HG02885 (cell line): Measurements from ENCODE around the gene MBD5.

Source experiments
- ATAC-seq: cut with Tn5 transposase; IDR thresholded peaks from one replicate; pipeline ENCODE4 v1.9.1; 2021; ENCODE audit warnings: mild to moderate bottlenecking; ENCODE audit not compliant: unreplicated experiment, poor library complexity

MBD5 gene

GRCh38 chr2:148022351-148022750 lies 1.5 kb downstream of the MBD5 start:
- ATAC-seq = no peak

DNA sequence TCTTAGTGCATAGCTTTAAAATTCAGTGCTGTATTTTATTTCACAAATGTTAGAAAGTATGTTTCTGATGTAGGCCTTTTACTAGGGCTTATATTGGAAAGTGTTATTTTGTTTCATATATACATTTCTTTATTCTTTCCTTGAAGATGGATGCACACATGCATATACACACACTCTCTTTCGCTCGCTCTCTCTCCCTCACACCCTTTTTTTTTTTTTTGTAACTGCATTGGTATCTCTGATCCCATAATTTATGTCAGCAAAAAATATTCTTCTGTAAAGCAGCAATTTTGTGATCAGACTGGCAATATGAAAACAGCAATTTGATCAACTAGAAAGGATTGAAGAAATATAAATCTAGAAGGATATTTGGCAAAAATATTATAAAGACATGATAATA lies 2.0 kb downstream of the MBD5 start:
- ATAC-seq = no peak

GRCh38 chr2:148023861-148024260 lies 3.0 kb downstream of the MBD5 start:
- peak; percentile 38 for ATAC-seq

DNA sequence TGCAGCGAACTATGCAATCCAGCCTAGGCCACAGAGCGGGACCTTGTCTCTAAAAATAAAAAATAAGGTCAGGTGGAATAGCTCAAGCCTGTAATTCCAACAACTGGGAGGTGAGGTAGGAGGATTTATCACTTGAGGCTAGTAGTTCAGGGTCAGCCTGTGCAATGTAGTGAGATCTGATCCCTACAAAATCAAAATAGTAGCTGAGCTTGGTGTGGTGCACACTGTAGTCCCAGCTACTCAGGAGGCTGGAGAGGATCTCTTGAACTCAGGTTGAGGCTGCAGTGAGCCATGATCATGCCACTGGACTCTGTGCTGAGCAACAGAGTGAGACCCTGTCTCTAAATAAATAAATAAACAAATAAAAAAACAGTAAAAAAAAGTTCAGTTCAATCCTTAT lies 5.7 kb downstream of the MBD5 start:
- no peak for ATAC-seq

DNA sequence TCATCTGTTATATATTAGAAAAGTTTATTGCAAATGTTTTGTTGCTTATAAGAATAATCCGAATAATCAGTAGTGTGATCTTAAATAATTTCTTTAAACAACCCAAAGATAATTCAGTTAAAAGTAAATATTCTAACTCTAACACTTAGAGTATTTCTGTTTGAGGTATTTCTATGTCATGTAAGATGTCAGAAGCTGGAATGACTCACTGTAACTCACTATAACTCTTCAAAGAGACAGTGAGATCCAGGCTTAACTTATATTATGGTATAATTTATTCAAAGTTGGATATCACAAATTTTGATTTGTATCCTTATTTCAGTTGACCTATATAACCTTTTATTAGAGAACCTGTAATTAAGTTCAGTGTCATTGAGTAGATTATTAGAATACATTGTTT lies 6.9 kb downstream of the MBD5 start:
- ATAC-seq = no peak

DNA sequence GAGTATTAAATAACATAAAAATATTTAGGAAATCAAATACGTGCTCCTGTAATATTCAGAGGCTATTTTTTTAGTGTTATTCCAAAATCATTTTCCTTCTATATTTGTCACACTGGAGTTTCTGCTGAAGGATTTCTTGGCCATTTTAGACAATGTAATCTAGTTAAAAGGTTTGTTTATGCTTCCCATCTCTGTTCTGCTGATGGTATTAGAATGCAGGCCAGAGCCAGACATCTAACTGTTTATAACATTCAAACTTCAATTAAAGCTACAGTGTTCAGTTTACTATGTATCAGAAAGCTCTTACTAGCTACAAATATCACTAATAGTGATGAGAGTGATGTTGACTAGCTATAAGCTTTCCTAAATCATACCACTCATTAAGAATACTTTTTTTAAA lies 7.9 kb downstream of the MBD5 start:
- no peak for ATAC-seq

GRCh38 chr2:148031152-148031551 lies 10.3 kb downstream of the MBD5 start:
- ATAC-seq = no peak

DNA sequence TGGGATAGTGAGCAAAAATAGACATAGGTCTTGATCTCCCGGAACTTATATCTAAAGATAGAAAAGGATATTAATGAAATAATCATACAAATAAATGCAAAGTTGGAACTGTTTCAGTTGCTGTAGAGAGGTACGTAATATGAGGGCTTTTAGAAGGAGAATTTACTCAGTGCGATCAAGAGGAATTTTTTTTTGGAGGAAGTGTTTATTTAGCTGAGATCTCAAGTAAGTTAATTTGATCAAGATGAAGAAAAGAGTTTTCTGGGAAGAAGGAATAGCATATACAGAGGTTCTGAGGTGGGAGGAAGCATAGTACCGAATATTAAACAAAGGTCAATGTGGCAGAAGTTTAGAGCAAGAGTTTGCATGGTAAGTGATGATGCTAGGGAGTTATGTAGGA lies 11.3 kb downstream of the MBD5 start:
- ATAC-seq = no peak

GRCh38 chr2:148039783-148040182 lies 18.9 kb downstream of the MBD5 start:
- ATAC-seq = no peak

- ATAC-seq = peak; percentile 96
Measured at GRCh38 chr2:148042219-148042618, 21.3 kb downstream of the MBD5 start.

GRCh38 chr2:148044322-148044721 lies 23.4 kb downstream of the MBD5 start:
- ATAC-seq = no peak

DNA sequence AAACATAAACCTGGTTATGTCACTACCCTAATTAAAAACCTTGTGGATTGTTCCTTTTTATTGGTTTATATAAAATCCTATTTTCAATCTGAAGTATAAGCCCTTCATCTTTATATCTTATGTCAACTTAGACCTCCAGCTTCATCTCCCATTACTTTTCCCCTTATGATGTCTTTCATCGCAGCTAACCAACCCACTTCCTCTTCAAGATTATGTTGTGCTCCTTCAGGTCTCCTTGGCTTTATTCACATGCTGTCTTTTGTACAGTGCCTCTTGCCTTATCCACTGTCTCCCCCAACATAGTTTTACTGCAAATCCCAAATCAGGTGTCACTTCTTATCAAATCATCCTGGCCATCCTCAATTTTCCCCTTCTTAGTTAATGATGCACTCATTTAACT lies 25.9 kb downstream of the MBD5 start:
- ATAC-seq = no peak

- peak; percentile 69 for ATAC-seq
Measured at GRCh38 chr2:148048475-148049221, 27.8 kb downstream of the MBD5 start.

GRCh38 chr2:148049284-148049683 lies 28.4 kb downstream of the MBD5 start:
- peak; percentile 8 for ATAC-seq

- ATAC-seq = no peak
Measured at GRCh38 chr2:148052687-148053086, 31.8 kb downstream of the MBD5 start.

DNA sequence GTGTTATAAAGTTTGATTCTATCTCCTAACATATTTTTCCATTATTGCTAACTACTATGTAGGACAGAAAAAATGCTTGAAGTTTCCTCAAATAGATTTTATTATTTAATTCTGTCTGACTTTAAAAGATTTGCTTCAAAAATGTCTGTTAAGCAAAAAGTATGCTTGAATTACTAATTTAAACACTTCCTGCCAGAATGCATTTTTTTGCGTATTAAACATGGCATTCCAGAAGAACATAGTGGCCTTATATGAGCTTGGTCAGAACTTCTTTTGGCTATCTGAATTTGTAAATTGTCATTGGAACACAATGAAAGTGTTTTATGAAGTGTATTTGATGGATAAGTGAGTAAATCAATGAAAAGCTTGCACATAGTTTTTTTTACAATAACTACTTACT lies 37.8 kb downstream of the MBD5 start:
- no peak for ATAC-seq

DNA sequence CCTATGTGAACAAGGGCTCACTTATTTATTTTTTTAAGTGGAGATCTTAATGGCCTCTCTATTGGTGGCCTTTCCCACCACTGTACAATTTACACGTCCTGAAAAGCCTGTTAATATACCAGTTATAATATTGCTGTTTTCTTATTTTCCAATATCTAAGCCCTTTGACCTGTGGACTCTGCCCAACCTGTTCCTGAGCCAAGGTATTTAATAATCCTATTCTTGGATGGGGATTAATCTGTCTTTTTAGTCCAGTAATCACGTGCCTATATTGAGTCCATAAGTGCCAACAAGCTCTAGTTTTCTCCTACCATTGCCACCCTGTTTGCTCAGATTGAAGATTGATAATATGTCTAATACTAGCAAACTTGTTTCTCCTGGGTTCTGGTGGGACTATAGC lies 42.7 kb downstream of the MBD5 start:
- no peak for ATAC-seq

GRCh38 chr2:148065936-148066335 lies 45.0 kb downstream of the MBD5 start:
- no peak for ATAC-seq

- ATAC-seq = no peak
Measured at GRCh38 chr2:148067801-148068200, 46.9 kb downstream of the MBD5 start.

GRCh38 chr2:148071351-148071750 lies 50.5 kb downstream of the MBD5 start:
- ATAC-seq = no peak

DNA sequence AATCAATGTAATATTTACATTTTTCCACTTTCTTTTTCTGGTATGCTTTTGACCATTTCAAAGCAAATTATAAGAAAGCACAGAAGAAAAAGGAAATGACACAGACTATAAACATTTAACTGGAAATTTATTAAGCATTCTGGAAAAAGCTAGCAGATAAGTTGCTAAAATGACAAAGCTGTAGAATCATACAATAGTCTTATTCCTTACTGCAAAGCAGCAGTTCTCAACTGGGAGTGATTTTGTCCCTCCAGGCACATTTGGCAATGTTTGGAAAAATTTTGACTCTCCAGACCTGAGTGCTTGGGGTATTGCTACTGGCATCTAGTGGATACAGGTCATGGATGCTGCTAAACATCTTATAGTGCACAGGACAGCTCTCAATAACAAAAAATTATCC lies 75.1 kb downstream of the MBD5 start:
- ATAC-seq = no peak

DNA sequence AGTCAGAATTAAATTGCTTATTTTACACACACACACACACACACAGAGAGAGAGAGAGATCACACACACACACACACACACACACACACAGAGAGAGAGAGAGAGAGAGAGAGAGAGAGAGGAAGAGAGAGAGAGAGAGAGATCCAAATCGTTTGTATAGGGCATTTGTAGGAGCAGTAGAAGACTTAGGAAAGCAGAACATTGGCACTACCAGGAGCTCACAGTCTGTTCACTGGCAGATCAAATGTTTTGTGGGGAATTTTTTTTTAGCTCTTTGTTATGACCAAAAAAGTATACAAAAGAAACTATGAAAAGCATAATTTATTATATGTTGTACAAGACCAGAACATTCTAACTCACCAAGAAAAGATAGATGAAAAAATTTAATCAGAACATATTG lies 81.8 kb downstream of the MBD5 start:
- no peak for ATAC-seq

DNA sequence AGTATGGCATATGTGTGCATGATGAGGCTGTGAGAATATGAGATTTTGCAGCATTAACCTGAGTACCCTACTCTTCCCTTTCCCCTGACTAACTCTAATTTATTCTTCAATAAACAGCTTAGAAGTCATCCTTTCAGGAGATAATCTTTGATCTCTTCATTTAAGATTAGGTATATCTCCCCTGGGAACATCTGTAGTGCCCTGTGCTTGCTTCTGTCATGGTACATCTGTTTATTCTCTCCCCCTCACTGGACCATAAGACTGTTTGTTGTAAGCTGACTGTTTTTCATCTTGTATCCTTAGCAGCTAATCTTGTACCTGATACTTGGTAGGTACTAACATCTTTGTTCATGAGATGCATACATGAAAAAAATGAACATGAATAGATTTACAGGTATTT lies 83.1 kb downstream of the MBD5 start:
- ATAC-seq = no peak
